ENCODE results near the gene ZBTB48. TPM values are rescaled to one million over a fixed set of nuclear protein-coding genes. Genes with fewer than 3 reads are reported as not detected.

The ZBTB48 gene
- total RNA-seq: 10 to 100 TPM; 15.0 to 18.3 TPM

DNA sequence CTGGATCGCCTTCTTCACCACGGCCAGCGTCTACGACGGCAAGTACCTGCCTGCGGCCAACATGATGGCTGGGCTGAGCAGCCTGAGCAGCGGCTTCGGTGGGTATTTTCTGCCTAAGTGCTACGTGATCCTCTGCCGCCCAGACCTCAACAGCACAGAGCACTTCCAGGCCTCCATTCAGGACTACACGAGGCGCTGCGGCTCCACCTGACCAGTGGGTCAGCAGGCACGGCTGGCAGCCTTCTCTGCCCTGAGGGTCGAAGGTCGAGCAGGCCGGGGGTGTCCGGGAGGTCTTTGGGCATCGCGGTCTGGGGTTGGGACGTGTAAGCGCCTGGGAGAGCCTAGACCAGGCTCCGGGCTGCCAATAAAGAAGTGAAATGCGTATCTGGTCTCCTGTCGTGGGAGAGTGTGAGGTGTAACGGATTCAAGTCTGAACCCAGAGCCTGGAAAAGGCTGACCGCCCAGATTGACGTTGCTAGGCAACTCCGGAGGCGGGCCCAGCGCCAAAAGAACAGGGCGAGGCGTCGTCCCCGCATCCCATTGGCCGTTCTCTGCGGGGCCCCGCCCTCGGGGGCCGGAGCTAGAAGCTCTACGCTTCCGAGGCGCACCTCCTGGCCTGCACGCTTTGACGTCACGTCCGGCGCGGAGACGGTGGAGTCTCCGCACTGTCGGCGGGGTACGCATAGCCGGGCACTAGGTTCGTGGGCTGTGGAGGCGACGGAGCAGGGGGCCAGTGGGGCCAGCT is at the start of gene ZBTB48:
ZBTB48 (plus strand) TSS at position 621 of the 745 bp plus-strand sequence. CDS start 616 bp downstream, outside the sequence.
- Mint-ChIP-seq H3K36me3 (ENCODE audit: low read depth) (peaks cover 4% of the 10 kb centered on the region), H3K27ac (peak within 1 kb of the TSS; percentile 94), H3K4me1 (ENCODE audit: low read depth) (peaks cover 34% of the 10 kb centered on the region), H3K27me3 (ENCODE audit: low read depth) (no peaks in the 10 kb centered on the region), H3K9me3 (no peaks in the 10 kb centered on the region), H3K4me3 (peak within 1 kb of the TSS; percentile 97)
- intact Hi-C loops (cut with micrococcal nuclease): loop anchor here (1.0 to 2.0 kb wide), 4 partner anchors 22 to 45 kb away; partner anchors contain the start of genes NOL9, PHF13 and THAP3
- CTCF ChIA-PET: interaction anchor here (1.0 kb wide), 1 partner anchor 25 kb away, joined by 4 read pairs; the partner anchor contains the start of gene NOL9
- DNase-seq: peak; percentile 98

DNA sequence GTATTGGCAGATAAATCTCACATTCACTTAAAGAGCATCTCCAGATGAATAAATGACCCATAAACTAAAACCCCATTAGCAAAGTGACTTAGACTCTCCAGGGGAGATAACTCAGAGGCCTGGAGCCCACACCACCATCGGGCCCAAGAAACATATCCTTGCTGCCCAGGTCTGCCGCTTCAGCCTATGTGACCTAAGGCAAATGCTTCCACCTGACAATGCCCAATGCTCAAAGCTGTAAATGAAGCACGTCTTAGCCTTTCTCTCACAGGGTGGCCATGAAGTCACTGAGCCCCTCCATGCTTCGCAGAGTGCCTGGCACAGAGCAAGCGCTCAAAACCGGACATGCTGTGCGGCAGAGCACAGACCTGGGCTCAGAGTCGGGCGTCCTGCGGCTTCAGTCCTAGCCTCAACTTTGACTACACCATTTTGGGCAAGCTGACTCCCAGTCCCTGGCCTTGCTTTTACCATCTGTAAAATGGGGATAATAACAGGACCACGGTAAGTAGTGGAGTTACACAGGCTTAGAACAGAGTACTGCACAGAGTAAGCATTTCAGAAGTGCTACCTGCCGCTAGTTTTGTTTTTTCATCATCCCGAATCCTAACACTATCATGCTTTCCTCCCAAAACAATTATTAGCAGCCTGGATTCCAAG is 49.2 kb upstream of the ZBTB48 start:
- H3K36me3 Mint-ChIP-seq (ENCODE audit: low read depth): peaks cover 39% of the 10 kb centered on the region

DNA sequence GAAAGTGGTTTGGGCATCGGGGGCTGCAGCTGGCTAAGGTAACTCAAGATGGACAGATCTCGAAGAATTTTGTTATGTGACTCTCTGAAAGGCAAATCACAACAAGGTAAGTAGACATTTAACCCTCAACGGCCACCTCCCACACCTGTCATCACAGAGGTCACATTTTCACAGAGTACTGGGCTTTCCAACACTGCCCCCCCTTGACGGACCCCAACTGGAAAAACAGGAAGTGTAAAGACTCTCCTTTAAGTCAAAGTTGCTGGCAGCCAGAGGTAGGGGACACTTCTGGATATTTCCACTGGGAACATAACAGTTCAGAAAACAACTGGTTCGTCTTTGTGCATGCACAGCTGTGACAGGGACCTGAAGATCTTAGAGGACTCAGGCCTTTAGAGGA is 47.8 kb upstream of the ZBTB48 start:
- H3K4me3 Mint-ChIP-seq: no peak overlapping the region
- H3K9me3 Mint-ChIP-seq: no peaks in the 10 kb centered on the region
- no peaks in the 10 kb centered on the region for H3K27me3 Mint-ChIP-seq (ENCODE audit: low read depth)
- CTCF ChIA-PET: no interaction called here
- H3K4me1 Mint-ChIP-seq (ENCODE audit: low read depth): peaks cover 4% of the 10 kb centered on the region
- H3K27ac Mint-ChIP-seq: no peak overlapping the region
- DNase-seq: no peak
- intact Hi-C loops (cut with micrococcal nuclease): no loop called here
- peaks cover 38% of the 10 kb centered on the region for H3K36me3 Mint-ChIP-seq (ENCODE audit: low read depth)

More for the DNA sequence above, 49.2 kb upstream of the ZBTB48 start:
- Mint-ChIP-seq H3K4me3 (no peak overlapping the region), H3K27me3 (ENCODE audit: low read depth) (no peaks in the 10 kb centered on the region), H3K4me1 (ENCODE audit: low read depth) (peaks cover 4% of the 10 kb centered on the region), H3K9me3 (no peaks in the 10 kb centered on the region), H3K27ac (no peak overlapping the region)
- CTCF ChIA-PET: no interaction called here
- intact Hi-C loops (cut with micrococcal nuclease): no loop called here
- no peak for DNase-seq

DNA sequence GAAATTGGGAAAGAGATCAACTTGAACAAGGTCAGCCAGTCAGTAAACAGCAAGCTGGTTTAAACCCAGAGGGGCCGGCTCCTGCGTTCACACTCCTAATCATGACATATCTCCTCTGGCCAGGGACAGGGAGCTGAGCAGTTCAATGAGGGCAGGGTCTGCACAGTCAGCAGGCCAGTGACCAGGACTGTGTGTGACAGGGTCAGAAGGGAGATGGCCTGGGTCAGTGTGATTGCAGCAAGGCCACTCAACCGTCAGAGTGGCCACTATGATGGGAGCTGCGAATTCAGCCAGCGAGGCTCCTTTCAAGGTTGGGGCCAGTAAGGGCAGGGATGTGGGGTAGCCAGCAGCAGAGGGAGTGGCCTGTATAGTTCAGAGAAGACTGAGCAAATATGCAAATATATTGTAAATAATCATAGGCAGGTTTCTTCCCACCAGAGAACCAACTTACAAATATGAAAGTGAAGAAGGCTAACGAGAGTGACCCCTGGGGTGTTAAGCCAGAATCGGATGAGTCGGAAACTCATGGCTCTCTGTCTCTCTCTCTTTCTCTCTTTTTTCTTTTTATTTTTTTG is 45.5 kb upstream of the ZBTB48 start:
- no peaks in the 10 kb centered on the region for H3K9me3 Mint-ChIP-seq
- no peak overlapping the region for H3K4me3 Mint-ChIP-seq
- H3K4me1 Mint-ChIP-seq (ENCODE audit: low read depth): peaks cover 4% of the 10 kb centered on the region
- CTCF ChIA-PET: interaction anchor here (1.5 kb wide), 1 partner anchor 10 kb away, joined by 4 read pairs; no protein-coding TSS in a partner anchor
- intact Hi-C loops (cut with micrococcal nuclease): no loop called here
- no peak overlapping the region for H3K27ac Mint-ChIP-seq
- peaks cover 30% of the 10 kb centered on the region for H3K36me3 Mint-ChIP-seq (ENCODE audit: low read depth)
- H3K27me3 Mint-ChIP-seq (ENCODE audit: low read depth): no peaks in the 10 kb centered on the region
- DNase-seq: no peak

DNA sequence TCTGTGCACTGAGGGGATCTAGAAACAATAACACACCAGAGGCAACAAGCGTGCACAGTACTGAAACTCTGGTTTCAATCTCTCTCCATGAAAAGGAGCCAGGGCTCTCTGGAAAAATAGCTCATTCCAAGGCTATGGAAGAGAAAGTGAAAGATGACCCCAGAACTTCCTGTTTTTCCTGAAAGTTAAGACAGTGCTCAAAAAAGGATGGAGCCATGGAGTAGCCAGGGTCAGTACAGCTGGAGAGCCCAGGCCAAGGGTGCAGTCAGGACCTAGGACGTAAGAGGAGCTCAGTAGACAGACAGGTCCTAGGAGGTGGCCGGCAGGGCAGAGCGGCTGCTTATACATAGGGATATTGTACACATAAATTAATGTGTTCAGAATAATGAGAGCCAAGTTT is 44.6 kb upstream of the ZBTB48 start:
- no peaks in the 10 kb centered on the region for H3K9me3 Mint-ChIP-seq
- DNase-seq: no peak
- CTCF ChIA-PET: interaction anchor here (0.7 to 1.5 kb wide), 3 partner anchors 11 to 49 kb away, joined by 3 to 4 read pairs (median 4); no protein-coding TSS in a partner anchor
- no peak overlapping the region for H3K4me3 Mint-ChIP-seq
- H3K36me3 Mint-ChIP-seq (ENCODE audit: low read depth): peaks cover 33% of the 10 kb centered on the region
- intact Hi-C loops (cut with micrococcal nuclease): no loop called here
- peaks cover 6% of the 10 kb centered on the region for H3K4me1 Mint-ChIP-seq (ENCODE audit: low read depth)
- no peaks in the 10 kb centered on the region for H3K27me3 Mint-ChIP-seq (ENCODE audit: low read depth)
- peak overlapping the region; percentile 30 for H3K27ac Mint-ChIP-seq

DNA sequence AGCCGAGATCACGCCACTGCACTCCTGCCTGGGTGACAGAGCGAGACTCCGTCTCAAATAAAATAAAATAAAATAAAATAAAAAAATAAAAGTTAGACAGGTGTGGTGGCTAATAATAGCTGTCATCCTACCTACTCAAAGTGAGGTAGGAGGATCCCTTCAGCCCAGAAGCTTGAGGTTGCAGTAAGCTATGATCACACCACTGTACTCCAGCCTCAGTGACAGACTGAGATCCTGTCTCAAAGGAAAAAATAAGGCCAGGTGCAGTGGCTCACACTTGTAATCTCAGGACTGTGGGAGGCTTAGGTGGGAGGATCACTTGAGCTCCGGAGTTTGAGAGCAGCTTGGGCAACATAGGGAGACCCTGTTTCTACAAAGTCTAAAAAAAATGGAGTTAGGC is 43.5 kb upstream of the ZBTB48 start:
- DNase-seq: no peak
- Mint-ChIP-seq H3K9me3 (no peaks in the 10 kb centered on the region), H3K36me3 (ENCODE audit: low read depth) (peaks cover 31% of the 10 kb centered on the region), H3K4me1 (ENCODE audit: low read depth) (peaks cover 6% of the 10 kb centered on the region), H3K27ac (no peak overlapping the region), H3K4me3 (no peak overlapping the region), H3K27me3 (ENCODE audit: low read depth) (no peaks in the 10 kb centered on the region)
- CTCF ChIA-PET: interaction anchor here (1.0 kb wide), 1 partner anchor 12 kb away, joined by 3 read pairs; no protein-coding TSS in a partner anchor
- intact Hi-C loops (cut with micrococcal nuclease): no loop called here

DNA sequence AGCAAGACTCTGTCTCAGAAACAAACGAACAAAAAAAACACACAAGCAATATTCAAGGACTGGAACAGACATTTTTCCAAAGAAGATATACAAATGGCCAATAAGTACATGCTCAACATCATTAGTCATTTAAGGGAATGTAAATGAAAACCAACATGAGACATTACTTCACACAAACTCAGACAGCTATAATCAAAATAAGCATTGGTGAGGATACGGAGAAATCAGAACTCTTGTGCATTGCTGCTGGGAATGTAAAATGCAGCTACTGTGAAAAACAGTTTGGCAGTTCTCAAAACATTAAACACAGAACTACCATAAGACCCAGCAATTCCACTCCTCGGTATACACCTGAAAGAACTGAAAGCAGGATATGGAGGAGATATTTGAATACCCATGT is 40.8 kb upstream of the ZBTB48 start:
- H3K27ac Mint-ChIP-seq: no peak overlapping the region
- H3K4me3 Mint-ChIP-seq: no peak overlapping the region
- DNase-seq: no peak
- H3K9me3 Mint-ChIP-seq: no peaks in the 10 kb centered on the region
- intact Hi-C loops (cut with micrococcal nuclease): no loop called here
- H3K4me1 Mint-ChIP-seq (ENCODE audit: low read depth): peaks cover 6% of the 10 kb centered on the region
- H3K36me3 Mint-ChIP-seq (ENCODE audit: low read depth): peaks cover 21% of the 10 kb centered on the region
- H3K27me3 Mint-ChIP-seq (ENCODE audit: low read depth): no peaks in the 10 kb centered on the region
- CTCF ChIA-PET: interaction anchor here (0.6 kb wide), 1 partner anchor 14 kb away, joined by 3 read pairs; no protein-coding TSS in a partner anchor

DNA sequence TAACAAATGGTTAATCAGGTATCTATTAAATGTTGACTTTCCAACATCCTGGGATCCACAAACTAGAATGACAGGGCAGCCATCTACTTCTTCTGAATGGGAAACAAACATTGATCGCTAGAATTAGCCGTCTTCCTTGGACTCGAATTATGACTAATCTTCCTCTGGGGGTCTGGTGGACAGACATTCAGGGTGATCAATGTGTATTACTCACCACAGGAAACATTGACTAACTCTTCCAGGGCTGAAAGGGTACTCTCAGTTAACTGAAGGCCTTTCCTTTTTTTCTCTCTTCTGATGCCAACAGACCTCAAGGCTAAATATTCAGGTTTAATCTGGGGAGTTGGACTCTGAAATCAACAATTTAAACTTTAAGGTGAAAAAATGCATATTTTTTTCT is 35.0 kb upstream of the ZBTB48 start:
- no peaks in the 10 kb centered on the region for H3K27me3 Mint-ChIP-seq (ENCODE audit: low read depth)
- CTCF ChIA-PET: no interaction called here
- no peak overlapping the region for H3K4me3 Mint-ChIP-seq
- intact Hi-C loops (cut with micrococcal nuclease): loop anchor here (5.0 kb wide), 1 partner anchor 82 kb away; no protein-coding TSS in a partner anchor
- no peaks in the 10 kb centered on the region for H3K9me3 Mint-ChIP-seq
- peaks cover 40% of the 10 kb centered on the region for H3K36me3 Mint-ChIP-seq (ENCODE audit: low read depth)
- DNase-seq: no peak
- H3K4me1 Mint-ChIP-seq (ENCODE audit: low read depth): peaks cover 31% of the 10 kb centered on the region
- peak overlapping the region; percentile 77 for H3K27ac Mint-ChIP-seq

DNA sequence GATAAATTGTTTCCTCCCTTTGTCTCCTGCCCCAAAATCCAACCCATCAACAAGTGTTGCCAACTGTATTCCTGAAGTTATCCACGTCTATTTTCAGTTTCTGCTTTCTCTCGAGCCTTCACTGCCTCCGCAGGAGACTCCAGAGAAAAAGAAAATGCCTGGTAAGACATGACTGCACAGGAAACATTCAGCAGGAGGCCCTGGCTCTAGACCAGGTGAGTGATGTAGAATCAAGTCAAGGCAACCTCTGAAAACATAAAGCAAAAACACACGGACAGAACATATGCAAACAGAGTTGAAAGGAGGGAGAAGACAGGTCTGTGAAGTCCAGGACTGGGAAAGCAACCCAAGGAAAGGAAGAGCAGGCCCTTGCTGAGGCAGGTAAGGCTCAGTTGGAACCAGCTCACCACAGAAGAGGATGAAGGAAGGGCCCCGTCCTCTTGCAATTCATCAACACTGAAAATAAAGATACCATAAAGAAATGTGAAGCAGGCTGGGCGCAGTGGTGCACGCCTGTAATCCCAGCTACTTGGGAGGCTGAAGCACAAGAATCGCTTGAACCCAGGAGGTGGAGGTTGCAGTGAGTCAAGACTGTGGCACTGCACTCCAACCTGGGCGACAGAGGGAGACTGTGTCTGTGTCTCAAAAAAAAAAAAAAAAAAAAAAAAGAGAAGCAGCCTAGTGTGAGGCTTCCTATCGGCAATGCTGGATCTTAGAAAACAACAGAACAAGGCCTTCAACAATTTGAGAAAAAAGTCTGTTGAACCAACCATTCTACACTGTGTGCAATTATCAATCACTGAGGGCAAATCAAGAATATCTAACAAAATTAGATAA is 34.3 kb upstream of the ZBTB48 start:
- peaks cover 42% of the 10 kb centered on the region for H3K36me3 Mint-ChIP-seq (ENCODE audit: low read depth)
- H3K4me1 Mint-ChIP-seq (ENCODE audit: low read depth): peaks cover 31% of the 10 kb centered on the region
- peak overlapping the region; percentile 77 for H3K27ac Mint-ChIP-seq
- H3K9me3 Mint-ChIP-seq: no peaks in the 10 kb centered on the region
- H3K27me3 Mint-ChIP-seq (ENCODE audit: low read depth): no peaks in the 10 kb centered on the region
- intact Hi-C loops (cut with micrococcal nuclease): loop anchor here (5.0 kb wide), 1 partner anchor 82 kb away; no protein-coding TSS in a partner anchor
- CTCF ChIA-PET: interaction anchor here (0.7 kb wide), 1 partner anchor 96 kb away, joined by 3 read pairs; no protein-coding TSS in a partner anchor
- no peak overlapping the region for H3K4me3 Mint-ChIP-seq
- DNase-seq: peak; percentile 43

DNA sequence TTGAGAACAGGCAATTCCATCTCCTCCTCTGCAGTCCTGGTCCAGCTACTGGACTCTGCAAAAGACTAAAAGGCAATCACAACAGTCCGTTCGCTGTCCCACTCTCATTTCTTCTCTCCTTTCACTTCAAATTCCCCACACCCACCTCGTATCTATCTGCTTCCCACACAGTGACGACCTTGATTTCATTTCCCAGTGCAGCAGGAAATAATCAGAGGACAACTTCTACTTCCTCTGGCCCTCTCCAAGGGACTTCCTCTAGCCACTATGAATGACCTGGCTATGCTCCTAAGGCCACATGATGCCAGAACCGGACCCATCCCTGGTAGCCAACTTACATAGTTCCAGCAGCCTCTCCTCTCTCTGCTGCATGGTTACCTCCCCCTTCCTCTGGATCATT is 33.5 kb upstream of the ZBTB48 start:
- Mint-ChIP-seq H3K27me3 (ENCODE audit: low read depth) (no peaks in the 10 kb centered on the region), H3K4me3 (no peak overlapping the region), H3K27ac (peak overlapping the region; percentile 77), H3K9me3 (no peaks in the 10 kb centered on the region), H3K36me3 (ENCODE audit: low read depth) (peaks cover 42% of the 10 kb centered on the region), H3K4me1 (ENCODE audit: low read depth) (peaks cover 31% of the 10 kb centered on the region)
- intact Hi-C loops (cut with micrococcal nuclease): loop anchor here (5.0 kb wide), 1 partner anchor 81 kb away; no protein-coding TSS in a partner anchor
- no peak for DNase-seq
- CTCF ChIA-PET: interaction anchor here (2.0 kb wide), 1 partner anchor 56 kb away, joined by 4 read pairs; no protein-coding TSS in a partner anchor

DNA sequence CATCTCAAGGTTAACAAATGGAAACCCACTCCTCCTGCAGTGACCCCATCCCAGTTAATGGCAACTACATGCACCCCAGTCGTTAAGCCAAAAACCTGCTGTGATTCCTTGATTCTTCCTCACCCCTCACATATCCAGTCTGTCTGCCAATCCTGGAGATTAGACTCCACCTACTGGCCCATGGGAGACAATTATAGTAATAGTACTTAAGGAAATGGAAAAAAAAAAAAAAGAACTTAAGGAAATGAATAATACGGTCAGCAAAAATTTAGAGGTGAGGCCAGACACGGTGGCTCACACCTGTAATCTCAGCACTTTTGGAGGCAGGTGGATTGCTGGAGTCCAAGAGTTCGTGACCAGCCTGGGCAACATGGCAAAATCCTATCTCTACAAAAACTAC is 32.5 kb upstream of the ZBTB48 start:
- Mint-ChIP-seq H3K9me3 (no peaks in the 10 kb centered on the region), H3K36me3 (ENCODE audit: low read depth) (peaks cover 38% of the 10 kb centered on the region), H3K27me3 (ENCODE audit: low read depth) (no peaks in the 10 kb centered on the region), H3K4me3 (no peak overlapping the region), H3K4me1 (ENCODE audit: low read depth) (peaks cover 34% of the 10 kb centered on the region), H3K27ac (peak overlapping the region; percentile 77)
- DNase-seq: no peak
- intact Hi-C loops (cut with micrococcal nuclease): loop anchor here (5.0 kb wide), 1 partner anchor 80 kb away; no protein-coding TSS in a partner anchor
- CTCF ChIA-PET: interaction anchor here (0.9 to 2.0 kb wide), 2 partner anchors 57 to 99 kb away, joined by 3 to 4 read pairs; no protein-coding TSS in a partner anchor

Data from activated naive CD4-positive, alpha-beta T cell treated with anti-CD3 and anti-CD28 coated beads for 36 hours (primary cell).